Esophagus muscularis mucosa (tissue), 4 donors: Measurements from ENCODE around the gene LCP2. TPM values are rescaled to one million over a fixed set of nuclear protein-coding genes. Genes with fewer than 3 reads are reported as not detected.

Source experiments
- DNase-seq: peaks from one replicate; pipeline ENCODE4 v3.0.0-alpha.2; 2017; ENCODE audit errors: extremely low spot score
- H3K27ac ChIP-seq, 4 donors: fragments of 200-600 bp; sonication (generic); replicated peaks in 1 of 4; 1 replicate in 3 of 4; 2 replicates in 1 of 4; pipeline ENCODE4 v1.5.1; 2016 to 2019; ENCODE audit warnings: mild to moderate bottlenecking in 1 of 4
- H3K27me3 ChIP-seq, 4 donors: fragments of 200-600 bp; sonication (generic); one replicate each; pipeline versions ENCODE4 v1.5.1 to v1.6.0; 2016 to 2019
- H3K36me3 ChIP-seq, 4 donors: fragments of 200-600 bp; sonication (generic); one replicate each; pipeline ENCODE4 v1.5.1; 2016 to 2019
- H3K4me1 ChIP-seq, 4 donors: fragments of 200-600 bp; sonication (generic); one replicate each; pipeline ENCODE4 v1.5.1; 2016 to 2019
- H3K4me3 ChIP-seq, 4 donors: fragments of 200-600 bp; sonication (generic); 1 replicate in 2 of 4; 2 replicates in 2 of 4; pipeline ENCODE4 v1.5.1; 2016 to 2019; ENCODE audit warnings: mild to moderate bottlenecking in 4 of 4, moderate library complexity in 1 of 4
- H3K9me3 ChIP-seq, 4 donors: fragments of 200-600 bp; sonication (generic); 1 replicate in 3 of 4; 2 replicates in 1 of 4; pipeline ENCODE4 v1.5.1; 2016 to 2019
- EP300 ChIP-seq: sonication (generic); formaldehyde crosslinking; IDR thresholded peaks from one replicate; pipeline ENCODE4 v1.6.1; 2017; ENCODE audit warnings: antibody characterized with exemption
- POLR2A ChIP-seq: fragments of 450-650 bp; IDR thresholded peaks from one replicate; pipeline ENCODE4 v1.6.1; 2017; ENCODE audit warnings: antibody characterized with exemption, moderate library complexity, mild to moderate bottlenecking, low read depth
- POLR2AphosphoS5 ChIP-seq, 2 donors: sonication (generic); formaldehyde crosslinking; IDR thresholded peaks; one replicate each; pipeline ENCODE4 v1.6.1; 2017; ENCODE audit warnings: antibody characterized with exemption in 2 of 2
- WGBS: methylation state at CpG from one replicate; pipeline ENCODE4 v1.1.5; 2018; 5-methylcytosine and 5-hydroxymethylcytosine counted together
- intact Hi-C: fragments of 100-400 bp; cut with DNase I; formaldehyde crosslinking; loops from one replicate; pipeline ENCODE4 v1.15.1; 2023
- total RNA-seq, 4 donors: library from RNA; depleted of rRNA; stranded (reverse); fragments of >200 nt; gene quantifications; one replicate each; pipeline versions ENCODE4 v1.1.0 to v1.2.1, GENCODE V29; 2016
- TF ChIP-seq, protein P1 (sequence below), 3 experiments: fragments of 200-600 bp in 2 of 3; fragments of 450-650 bp in 1 of 3; sonication (generic) in 2 of 3; IDR thresholded peaks; one replicate each; pipeline ENCODE4 v1.5.1; 2017 to 2019; ENCODE audit warnings: antibody characterized with exemption in 3 of 3, mild to moderate bottlenecking in 2 of 3, moderate library complexity in 1 of 3

LCP2 gene
- total RNA-seq, 4 donors from 2014 or later = 6.8 to 20.4 (median 9.0) TPM

DNA sequence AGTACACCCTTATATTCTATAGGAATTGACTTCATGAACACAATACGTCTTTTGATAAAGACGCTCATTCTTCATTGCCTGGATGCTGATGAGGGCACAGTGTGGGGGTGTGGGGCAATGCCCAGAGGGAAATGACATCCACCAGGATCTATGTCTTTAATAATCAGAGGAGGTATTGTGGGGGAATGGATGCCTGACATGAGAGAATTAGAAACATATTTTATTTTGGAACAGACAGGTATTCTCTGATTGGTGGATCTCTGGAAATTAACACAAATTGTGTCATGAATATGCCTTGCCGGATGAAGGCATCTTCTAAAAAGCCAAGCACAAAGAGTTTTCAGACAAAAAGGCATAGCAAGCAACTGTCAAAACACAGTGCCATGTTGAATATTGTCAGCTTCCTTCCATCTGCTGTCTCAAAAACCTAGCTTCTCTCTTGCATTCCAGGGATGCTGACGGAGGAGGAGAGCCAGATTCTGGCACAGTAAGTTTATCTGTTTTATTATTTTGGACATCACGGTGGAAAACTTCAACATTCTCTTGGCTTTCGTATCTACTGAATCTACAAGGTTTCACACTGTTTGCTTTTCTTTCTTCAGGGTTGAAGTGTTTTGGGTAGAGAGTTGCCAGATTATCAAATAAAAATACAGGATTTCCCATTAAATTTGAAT is 68.7 kb downstream of the LCP2 start:
- 53% methylated on average over 6 of the region's 6 CpGs for WGBS
- H3K36me3 ChIP-seq = no peaks in the 10 kb centered on the region
- no peaks in the 10 kb centered on the region for H3K9me3 ChIP-seq
- H3K4me1 ChIP-seq = peaks cover 0 to 28% (median 17%) of the 10 kb centered on the region in 4 donors
- peak overlapping the region in 3 of 4 donors; percentile 20 to 52 (median 30) for H3K27ac ChIP-seq
- TF ChIP-seq POLR2AphosphoS5 (IDR thresholded peaks at IDR 0.05) = no peak
- TF ChIP-seq POLR2A = no peak
- TF ChIP-seq EP300 = no peak
- TF ChIP-seq, protein P1, sequence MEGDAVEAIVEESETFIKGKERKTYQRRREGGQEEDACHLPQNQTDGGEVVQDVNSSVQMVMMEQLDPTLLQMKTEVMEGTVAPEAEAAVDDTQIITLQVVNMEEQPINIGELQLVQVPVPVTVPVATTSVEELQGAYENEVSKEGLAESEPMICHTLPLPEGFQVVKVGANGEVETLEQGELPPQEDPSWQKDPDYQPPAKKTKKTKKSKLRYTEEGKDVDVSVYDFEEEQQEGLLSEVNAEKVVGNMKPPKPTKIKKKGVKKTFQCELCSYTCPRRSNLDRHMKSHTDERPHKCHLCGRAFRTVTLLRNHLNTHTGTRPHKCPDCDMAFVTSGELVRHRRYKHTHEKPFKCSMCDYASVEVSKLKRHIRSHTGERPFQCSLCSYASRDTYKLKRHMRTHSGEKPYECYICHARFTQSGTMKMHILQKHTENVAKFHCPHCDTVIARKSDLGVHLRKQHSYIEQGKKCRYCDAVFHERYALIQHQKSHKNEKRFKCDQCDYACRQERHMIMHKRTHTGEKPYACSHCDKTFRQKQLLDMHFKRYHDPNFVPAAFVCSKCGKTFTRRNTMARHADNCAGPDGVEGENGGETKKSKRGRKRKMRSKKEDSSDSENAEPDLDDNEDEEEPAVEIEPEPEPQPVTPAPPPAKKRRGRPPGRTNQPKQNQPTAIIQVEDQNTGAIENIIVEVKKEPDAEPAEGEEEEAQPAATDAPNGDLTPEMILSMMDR (IDR thresholded peaks at IDR 0.05) = no peak
- DNase-seq = no peak
- intact Hi-C loops = loop anchor here (5.0 kb wide), 2 partner anchors 38 to 403 kb away; no protein-coding TSS in a partner anchor
- no peaks in the 10 kb centered on the region for H3K27me3 ChIP-seq
- no peak overlapping the region for H3K4me3 ChIP-seq

DNA sequence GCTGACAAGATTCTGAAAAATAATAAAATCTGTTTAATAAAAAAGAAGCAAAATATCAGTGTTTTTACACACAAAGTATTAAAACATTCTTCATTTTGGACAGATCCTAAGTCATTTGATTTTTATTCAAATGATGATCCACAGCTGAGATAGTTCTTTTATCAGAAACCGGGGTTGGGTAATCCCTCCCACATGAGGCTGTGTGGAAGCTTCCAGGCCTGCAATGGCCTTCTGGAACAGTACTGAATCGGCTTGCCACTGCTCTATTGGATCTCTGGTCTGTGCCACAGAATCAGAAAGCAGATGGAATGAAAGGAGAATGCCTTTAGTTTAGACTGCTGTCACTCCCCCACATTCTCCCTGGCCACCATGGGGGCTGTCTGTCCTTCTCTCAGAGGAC is 70.9 kb downstream of the LCP2 start:
- WGBS = 69% methylated on average over 2 of the region's 2 CpGs
- no peak overlapping the region for H3K4me3 ChIP-seq
- intact Hi-C loops = loop anchor here (5.0 kb wide), 2 partner anchors 41 to 406 kb away; no protein-coding TSS in a partner anchor
- peak overlapping the region in 2 of 4 donors; percentile 28 to 40 for H3K27ac ChIP-seq
- no peaks in the 10 kb centered on the region for H3K9me3 ChIP-seq
- TF ChIP-seq EP300 = no peak
- TF ChIP-seq POLR2AphosphoS5 (IDR thresholded peaks at IDR 0.05) = no peak
- no peak for TF ChIP-seq POLR2A
- TF ChIP-seq, protein P1 (IDR thresholded peaks at IDR 0.05) = no peak
- H3K4me1 ChIP-seq = peaks cover 0 to 49% (median 36%) of the 10 kb centered on the region in 4 donors
- no peak for DNase-seq
- no peaks in the 10 kb centered on the region for H3K36me3 ChIP-seq
- no peaks in the 10 kb centered on the region for H3K27me3 ChIP-seq

DNA sequence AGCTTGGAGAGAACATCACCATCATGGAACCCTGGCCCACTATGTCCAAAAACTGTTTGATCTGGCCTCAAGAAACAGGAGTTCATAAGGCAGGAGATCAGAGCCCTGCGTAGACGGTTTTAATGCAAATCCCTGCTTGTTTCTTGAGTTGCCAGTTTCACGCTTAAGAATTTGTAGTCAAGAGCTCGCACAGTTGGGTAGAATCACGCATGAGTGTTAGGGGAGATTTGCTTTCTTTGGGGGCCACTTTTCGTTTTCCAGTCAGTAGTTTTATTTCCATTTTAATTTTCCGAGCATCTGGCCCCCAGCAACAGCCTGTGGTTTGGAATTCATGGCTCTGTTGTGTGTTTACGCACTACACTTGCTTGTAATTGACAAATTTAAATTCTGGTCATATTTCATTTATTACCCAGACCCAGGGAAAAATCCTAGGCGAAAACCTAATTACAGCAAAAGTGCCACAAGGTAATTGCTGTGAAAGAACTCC is 71.4 kb downstream of the LCP2 start:
- no peaks in the 10 kb centered on the region for H3K9me3 ChIP-seq
- H3K4me3 ChIP-seq = no peak overlapping the region
- H3K4me1 ChIP-seq = peaks cover 0 to 54% (median 41%) of the 10 kb centered on the region in 4 donors
- no peak for TF ChIP-seq EP300
- TF ChIP-seq, protein P1 (IDR thresholded peaks at IDR 0.05) = peak in 1 of 3 experiments; percentile 2
- no peaks in the 10 kb centered on the region for H3K27me3 ChIP-seq
- no peak for DNase-seq
- H3K27ac ChIP-seq = peak overlapping the region in 1 of 4 donors; percentile 27
- no peaks in the 10 kb centered on the region for H3K36me3 ChIP-seq
- 86% methylated on average over 9 of the region's 9 CpGs for WGBS
- intact Hi-C loops = loop anchor here (5.0 kb wide), 2 partner anchors 41 to 406 kb away; no protein-coding TSS in a partner anchor

DNA sequence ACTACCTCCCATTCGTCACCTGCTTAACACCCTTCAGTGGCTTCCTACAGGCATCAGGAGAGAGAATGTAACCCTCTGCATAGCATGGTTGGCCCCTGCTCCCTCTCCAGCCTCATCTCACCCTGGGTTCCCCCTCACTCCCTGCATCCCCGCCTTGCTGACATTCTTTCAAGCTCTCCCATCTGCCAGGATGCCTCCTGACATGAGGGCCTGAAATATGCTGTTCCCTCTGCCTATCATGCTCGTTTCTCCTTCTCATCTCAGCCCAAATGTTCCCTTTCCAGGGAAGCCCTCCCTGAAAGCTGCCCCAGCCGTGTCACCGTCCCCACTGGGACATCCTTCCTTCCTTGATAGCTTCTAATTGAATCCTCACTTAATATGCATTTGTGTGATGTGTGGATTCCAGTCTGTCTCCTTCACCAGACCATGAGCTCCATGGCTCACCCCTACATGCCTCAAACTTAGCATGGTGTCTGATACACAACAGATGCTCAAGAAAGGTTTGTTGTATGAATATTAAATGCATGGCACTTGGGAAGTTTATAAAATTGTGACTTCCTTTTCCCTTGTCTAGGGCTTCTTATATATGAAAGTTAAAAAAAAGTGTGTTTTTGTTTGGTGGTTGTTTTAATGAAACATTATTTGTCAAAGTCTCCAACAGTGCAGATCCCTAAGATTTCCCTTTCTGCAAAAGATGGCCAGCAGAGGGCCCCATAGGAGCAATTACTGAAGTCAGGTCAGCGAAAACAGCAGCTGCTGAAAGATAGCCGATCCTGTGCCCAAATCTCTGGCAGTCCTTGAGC is 72.0 kb downstream of the LCP2 start:
- Histone ChIP-seq H3K36me3 (no peaks in the 10 kb centered on the region), H3K27ac (peak overlapping the region in 1 of 4 donors; percentile 27), H3K27me3 (no peaks in the 10 kb centered on the region), H3K4me1 (peaks cover 0 to 59% (median 47%) of the 10 kb centered on the region in 4 donors), H3K9me3 (no peaks in the 10 kb centered on the region), H3K4me3 (no peak overlapping the region)
- TF ChIP-seq POLR2A = no peak
- no peak for TF ChIP-seq EP300
- TF ChIP-seq, protein P1 (IDR thresholded peaks at IDR 0.05) = peak; percentile 73 to 84 (median 81)
- peak in 1 of 2 donors; percentile 7 for TF ChIP-seq POLR2AphosphoS5 (IDR thresholded peaks at IDR 0.05)
- 84% methylated on average over 5 of the region's 7 CpGs for WGBS
- intact Hi-C loops = loop anchor here (5.0 kb wide), 2 partner anchors 42 to 407 kb away; no protein-coding TSS in a partner anchor
- DNase-seq = peak; percentile 96
